ENCODE data around the gene CCR7.

Gene CCR7

GRCh38 chr17:40564195-40564882 is 933 bp downstream of the CCR7 start:
- TF ChIP-seq CTCF (conservative IDR thresholded peaks at IDR 0.05; ENCODE audit: low read depth, low read length), result no peak
- DNase-seq (ENCODE audit: low read depth), result no peak
- H3K4me3 ChIP-seq (ENCODE audit: low read length), result no peak overlapping the region

- H3K4me3 ChIP-seq (ENCODE audit: low read length), result no peak overlapping the region
- no peak for TF ChIP-seq CTCF (conservative IDR thresholded peaks at IDR 0.05; ENCODE audit: low read depth, low read length)
- no peak for DNase-seq (ENCODE audit: low read depth)
Measured at GRCh38 chr17:40563220-40564052, 1.8 kb downstream of the CCR7 start.

- no peak for TF ChIP-seq CTCF (conservative IDR thresholded peaks at IDR 0.05; ENCODE audit: low read depth, low read length)
- H3K4me3 ChIP-seq (ENCODE audit: low read length), result no peak overlapping the region
- no peak for DNase-seq (ENCODE audit: low read depth)
Measured at GRCh38 chr17:40562838-40563219, 2.4 kb downstream of the CCR7 start.

- peak; percentile 17 for TF ChIP-seq CTCF (conservative IDR thresholded peaks at IDR 0.05; ENCODE audit: low read depth, low read length)
- H3K4me3 ChIP-seq (ENCODE audit: low read length), result no peak overlapping the region
- DNase-seq (ENCODE audit: low read depth), result no peak
Measured at GRCh38 chr17:40561871-40562611, 3.2 kb downstream of the CCR7 start.

GRCh38 chr17:40561294-40561870 is 3.9 kb downstream of the CCR7 start:
- no peak overlapping the region for H3K4me3 ChIP-seq (ENCODE audit: low read length)
- no peak for DNase-seq (ENCODE audit: low read depth)
- TF ChIP-seq CTCF (conservative IDR thresholded peaks at IDR 0.05; ENCODE audit: low read depth, low read length), result no peak

- no peak for TF ChIP-seq CTCF (conservative IDR thresholded peaks at IDR 0.05; ENCODE audit: low read depth, low read length)
- DNase-seq (ENCODE audit: low read depth), result no peak
- H3K4me3 ChIP-seq (ENCODE audit: low read length), result no peak overlapping the region
Measured at GRCh38 chr17:40560592-40561293, 4.5 kb downstream of the CCR7 start.
